Measurements from ENCODE around the gene GTSE1. TPM values are rescaled to one million over a fixed set of nuclear protein-coding genes. Genes with fewer than 3 reads are reported as not detected.

Gene GTSE1
- total RNA-seq, 1 experiment from 2014 or later = 20.6 TPM

- BruUV-seq (replicated peaks) = no TSS peak
- H2AFZ ChIP-seq (ENCODE audit: low read length) = no peak overlapping the region
Observed at GRCh38 chr22:46286941-46287872, 9.5 kb upstream of the GTSE1 start.

DNA sequence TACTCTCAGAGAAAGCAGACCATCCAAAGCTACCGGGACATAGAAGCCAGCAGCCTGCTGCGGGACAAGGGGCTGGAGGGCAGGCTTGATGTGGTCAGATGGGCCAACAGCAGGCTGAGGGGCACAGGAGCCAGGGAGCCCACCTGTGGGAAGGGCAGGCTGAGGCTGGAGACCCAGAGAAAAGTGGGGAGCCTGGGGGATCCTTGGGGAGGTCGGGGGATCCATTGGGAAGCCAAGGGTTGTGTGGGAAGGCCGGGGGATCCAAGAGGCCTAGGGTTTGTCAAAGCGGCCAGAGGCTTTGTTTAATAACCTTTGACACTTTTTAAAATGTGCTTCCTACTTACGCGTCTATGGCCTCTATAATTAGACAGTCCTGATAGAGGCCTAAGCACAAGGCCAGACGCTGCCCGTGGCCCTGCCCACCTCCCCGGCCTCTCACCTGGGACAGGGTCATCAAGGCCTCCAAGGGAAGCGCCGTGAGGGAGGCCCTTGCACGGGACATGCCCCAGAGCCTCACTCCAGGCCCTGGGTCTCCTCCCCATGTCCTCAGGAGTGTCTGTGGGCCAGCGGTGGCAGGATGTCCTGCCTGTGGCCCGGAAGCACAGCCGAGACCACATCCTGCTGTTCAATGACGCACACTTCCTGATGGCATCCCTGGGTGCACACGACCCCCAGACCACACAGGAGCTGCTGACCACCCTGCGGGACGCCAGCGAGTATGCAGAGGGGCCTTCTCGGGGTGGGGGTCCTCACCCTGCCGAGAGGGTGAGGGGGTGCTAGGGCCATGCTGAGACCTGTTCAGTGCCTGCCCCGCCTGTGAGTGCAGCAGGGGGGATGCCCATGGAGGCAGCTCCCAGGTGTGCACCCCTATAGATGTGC is 8.6 kb upstream of the GTSE1 start:
- H3K36me3 ChIP-seq (ENCODE audit: low read depth, low read length) = no peaks in the 10 kb centered on the region; the same call in 1 of the 2 replicates
- POLR2A ChIA-PET (ENCODE audit: unreplicated experiment) = interaction anchor here (0.6 kb wide), 1 partner anchor 834 kb away, joined by 3 read pairs; no protein-coding TSS in a partner anchor
- H3K9me2 ChIP-seq (replicated peaks; ENCODE audit: low read length) = no peaks in the 10 kb centered on the region
- ATAC-seq (no peak), DNase-seq (no peak)
- H3K4me2 ChIP-seq (ENCODE audit: low read length) = no peak overlapping the region
- no peaks in the 10 kb centered on the region for H3K4me1 ChIP-seq (ENCODE audit: insufficient read depth, low read length)
- no TSS peak for BruUV-seq (replicated peaks)
- no peaks in the 10 kb centered on the region for H3K27me3 ChIP-seq (ENCODE audit: low read length)
- CTCF ChIA-PET = no interaction called here
- no peak overlapping the region for H3K4me3 ChIP-seq (ENCODE audit: low read length)
- intact Hi-C loops (cut with micrococcal nuclease) = no loop called here
- no peaks in the 10 kb centered on the region for H3K79me2 ChIP-seq (ENCODE audit: low read length)
- no peaks in the 10 kb centered on the region for H3F3A ChIP-seq (ENCODE audit: low read length, unreplicated experiment)
- no peak overlapping the region for H3K27ac ChIP-seq (ENCODE audit: low read length)
- TF ChIP-seq EZH2phosphoT487 (IDR thresholded peaks at IDR 0.05; ENCODE audit: borderline replicate concordance, low read length) (no peak), EZH2 (IDR thresholded peaks at IDR 0.05; ENCODE audit: low read length, unreplicated experiment) (no peak), CTCF (conservative IDR thresholded peaks at IDR 0.05; ENCODE audit: low read depth, low read length) (no peak)
- H3K9ac ChIP-seq (ENCODE audit: low read length) = no peak overlapping the region
- H2AFZ ChIP-seq (ENCODE audit: low read length) = no peak overlapping the region
- H4K20me1 ChIP-seq (ENCODE audit: low read length) = no peaks in the 10 kb centered on the region
- H3K9me3 ChIP-seq (ENCODE audit: low read length) = no peaks in the 10 kb centered on the region

More at GRCh38 chr22:46286941-46287872, 9.5 kb upstream of the GTSE1 start:
- no peaks in the 10 kb centered on the region for H3K9me2 ChIP-seq (replicated peaks; ENCODE audit: low read length)
- ChIA-PET POLR2A (ENCODE audit: unreplicated experiment) (interaction anchor here (0.6 kb wide), 1 partner anchor 833 kb away, joined by 3 read pairs; no protein-coding TSS in a partner anchor), CTCF (no interaction called here)
- H4K20me1 ChIP-seq (ENCODE audit: low read length) = no peaks in the 10 kb centered on the region
- no peak overlapping the region for H3K27ac ChIP-seq (ENCODE audit: low read length)
- no peaks in the 10 kb centered on the region; the same call in 1 of the 2 replicates for H3K36me3 ChIP-seq (ENCODE audit: low read depth, low read length)
- DNase-seq (no peak), ATAC-seq (no peak)
- no peaks in the 10 kb centered on the region for H3K27me3 ChIP-seq (ENCODE audit: low read length)
- H3K9ac ChIP-seq (ENCODE audit: low read length) = no peak overlapping the region
- H3F3A ChIP-seq (ENCODE audit: low read length, unreplicated experiment) = no peaks in the 10 kb centered on the region
- intact Hi-C loops (cut with micrococcal nuclease) = no loop called here
- no peaks in the 10 kb centered on the region for H3K79me2 ChIP-seq (ENCODE audit: low read length)
- no peaks in the 10 kb centered on the region for H3K9me3 ChIP-seq (ENCODE audit: low read length)
- H3K4me1 ChIP-seq (ENCODE audit: insufficient read depth, low read length) = no peaks in the 10 kb centered on the region
- no peak overlapping the region for H3K4me2 ChIP-seq (ENCODE audit: low read length)
- no peak overlapping the region for H3K4me3 ChIP-seq (ENCODE audit: low read length)
- TF ChIP-seq CTCF (conservative IDR thresholded peaks at IDR 0.05; ENCODE audit: low read depth, low read length) (no peak), EZH2phosphoT487 (IDR thresholded peaks at IDR 0.05; ENCODE audit: borderline replicate concordance, low read length) (no peak), EZH2 (IDR thresholded peaks at IDR 0.05; ENCODE audit: low read length, unreplicated experiment) (no peak)
